Breast epithelium (tissue), 3 donors: ENCODE data around the gene CPLANE1.

Source experiments
- CTCF ChIP-seq, 3 donors: fragments of 450-650 bp; IDR thresholded peaks; one replicate each; pipeline ENCODE4 v1.5.1; 2016 to 2017; ENCODE audit warnings: antibody characterized with exemption in 3 of 3, mild to moderate bottlenecking in 3 of 3, moderate library complexity in 3 of 3
- POLR2A ChIP-seq: fragments of 450-650 bp; IDR thresholded peaks from one replicate; pipeline ENCODE4 v1.6.1; 2016; ENCODE audit warnings: antibody characterized with exemption, mild to moderate bottlenecking, moderate library complexity
- POLR2AphosphoS5 ChIP-seq, 3 donors: sonication (generic); formaldehyde crosslinking; IDR thresholded peaks; one replicate each; pipeline ENCODE4 v1.6.1; 2017; ENCODE audit warnings: antibody characterized with exemption in 3 of 3

- TF ChIP-seq CTCF (IDR thresholded peaks at IDR 0.05): no peak
- TF ChIP-seq POLR2A: no peak
- no peak for TF ChIP-seq POLR2AphosphoS5 (IDR thresholded peaks at IDR 0.05)
These were observed 95.5 kb downstream of the CPLANE1 start for GRCh38 chr5:37153661-37154060.
